K562 (cell line): Measurements from ENCODE around the gene PHACTR3. TPM values are rescaled to one million over a fixed set of nuclear protein-coding genes. Genes with fewer than 3 reads are reported as not detected.

Experiments used
- ATAC-seq: fragments of 200-7000 bp; cut with Tn5 transposase; 3 replicates; pipeline ENCODE4 v1.9.1; 2020; ENCODE audit warnings: moderate library complexity
- BruUV-seq: library from RNA; stranded (reverse); fragments of 400-500 nt; replicated peaks from 2 replicates; lab custom pipeline; 2021; lab: Mats Ljungman, UMichigan
- CTCF ChIA-PET: fragments of 300-600 bp; formaldehyde crosslinking; extraction: SDS; loops from one replicate; lab custom pipeline; 2021; ENCODE audit warnings: low intra/inter-chr PET ratio; lab: Yijun Ruan, JAX
- POLR2A ChIA-PET: fragments of 300-600, 350-650 bp; sonication (Branson Sonifier 250); formaldehyde crosslinking; extraction: SDS; loops from one replicate; lab custom pipeline; 2021; ENCODE audit warnings: antibody characterized with exemption, inconsistent platforms; lab: Yijun Ruan, JAX
- DNase-seq, 4 experiments: peaks; one replicate each; pipeline versions ENCODE4 v3.0.0 to v3.0.0-alpha.2; 2011 to 2018; ENCODE audit warnings: low spot score in 3 of 4, mixed read lengths in 3 of 4; ENCODE audit errors: extremely low read depth in 1 of 4
- FAIRE-seq: peaks from 2 replicates; lab custom pipeline; 2011; peaks lifted over from hg19 to GRCh38; lab: Jason Lieb, UNC
- H2AFZ ChIP-seq: 2 replicates; pipeline ENCODE4 v1.6.0; 2011; ENCODE audit warnings: low read depth, low read length, control low read depth, inconsistent platforms
- H3K27ac ChIP-seq: fragments of 200-600 bp; 3 replicates; pipeline ENCODE4 v1.8.0; 2011; ENCODE audit warnings: low read depth, mild to moderate bottlenecking, control low read depth, inconsistent platforms, low read length, moderate library complexity, mixed read lengths; ENCODE audit errors: extremely low read depth
- H3K27me3 ChIP-seq, 2 experiments: fragments of 300-600 bp in 1 of 2; 2 replicates in 1 of 2; 3 replicates in 1 of 2; pipeline versions ENCODE4 v1.6.0 to v1.8.0; 2011; ENCODE audit warnings: inconsistent platforms in 2 of 2, low read length in 2 of 2, mild to moderate bottlenecking in 1 of 2, mixed read lengths in 1 of 2, moderate library complexity in 1 of 2; ENCODE audit not compliant: control insufficient read depth in 2 of 2, insufficient read depth in 2 of 2
- H3K36me3 ChIP-seq: fragments of 300-600 bp; 3 replicates; pipeline ENCODE4 v1.8.0; 2011; ENCODE audit warnings: mild to moderate bottlenecking, low read length, inconsistent platforms; ENCODE audit not compliant: control insufficient read depth, insufficient read depth
- H3K4me1 ChIP-seq, 2 experiments: fragments of 200-600 bp in 1 of 2; replicated peaks in 1 of 2; 2 replicates in 1 of 2; 3 replicates in 1 of 2; pipeline versions ENCODE4 v1.5.1 to v1.8.0; 2011; ENCODE audit warnings: inconsistent platforms in 2 of 2, low read length in 2 of 2, mild to moderate bottlenecking in 1 of 2, mixed read lengths in 1 of 2, moderate library complexity in 1 of 2; ENCODE audit not compliant: control insufficient read depth in 2 of 2, insufficient read depth in 2 of 2
- H3K4me2 ChIP-seq: 2 replicates; pipeline ENCODE4 v1.6.1; 2011; ENCODE audit warnings: low read length, control low read depth, inconsistent platforms, mixed read lengths; ENCODE audit not compliant: insufficient read depth
- H3K4me3 ChIP-seq: fragments of 200-600 bp; sonication (generic), shearing (Covaris generic); 2 replicates; pipeline ENCODE4 v1.5.1; 2016; ENCODE audit warnings: control low read depth, inconsistent platforms
- H3K79me2 ChIP-seq: fragments of 200-600 bp; 3 replicates; pipeline ENCODE4 v1.8.0; 2011; ENCODE audit warnings: low read length, inconsistent platforms; ENCODE audit not compliant: control insufficient read depth, insufficient read depth
- H3K9ac ChIP-seq, 2 experiments: 2 replicates each; pipeline versions ENCODE4 v1.6.0 to v1.6.1; 2011; ENCODE audit warnings: low read depth in 2 of 2, low read length in 2 of 2, control low read depth in 1 of 2, inconsistent platforms in 1 of 2, mild to moderate bottlenecking in 1 of 2, mixed read lengths in 1 of 2; ENCODE audit not compliant: insufficient read depth in 1 of 2
- H3K9me1 ChIP-seq: one replicate; pipeline ENCODE4 v1.6.0; 2011; ENCODE audit warnings: inconsistent platforms, mild to moderate bottlenecking, low read length, moderate library complexity; ENCODE audit not compliant: control insufficient read depth, insufficient read depth
- H3K9me3 ChIP-seq: replicated peaks from 2 replicates; pipeline ENCODE4 v1.5.1; 2011; ENCODE audit warnings: low read depth, low read length, inconsistent platforms; ENCODE audit not compliant: control insufficient read depth, insufficient read depth
- H4K20me1 ChIP-seq: replicated peaks from 2 replicates; pipeline ENCODE4 v1.6.1; 2011; ENCODE audit warnings: low read length, inconsistent platforms, mixed read lengths; ENCODE audit not compliant: control insufficient read depth, insufficient read depth
- ILF3 ChIP-seq: fragments of 450-650 bp; IDR thresholded peaks from 2 replicates; pipeline ENCODE4 v1.6.1; 2018; ENCODE audit warnings: antibody characterized with exemption, mild to moderate bottlenecking, moderate library complexity, borderline replicate concordance
- JUNB ChIP-seq: fragments of 450-650 bp; formaldehyde crosslinking; conservative IDR thresholded peaks from 2 replicates; pipeline ENCODE4 v1.4.0; 2020; ENCODE audit warnings: mild to moderate bottlenecking
- MXI1 ChIP-seq: IDR thresholded peaks from 2 replicates; pipeline ENCODE4 v1.6.1; 2011; ENCODE audit warnings: low read depth, mild to moderate bottlenecking, improper control_type of control experiment, low read length
- NCOR1 ChIP-seq: fragments of 450-650 bp; IDR thresholded peaks from 2 replicates; pipeline ENCODE4 v1.6.1; 2016; ENCODE audit warnings: mild to moderate bottlenecking, moderate library complexity
- NONO ChIP-seq, 2 experiments: fragments of 200-400 bp in 1 of 2; fragments of 450-650 bp in 1 of 2; formaldehyde crosslinking in 1 of 2; IDR thresholded peaks; 2 replicates each; pipeline ENCODE4 v1.6.1; 2017; ENCODE audit warnings: low read depth in 2 of 2, mild to moderate bottlenecking in 2 of 2, moderate library complexity in 2 of 2, low read length in 1 of 2
- NR4A1 ChIP-seq, 2 experiments: fragments of 250-450 bp in 1 of 2; fragments of 450-650 bp in 1 of 2; sonication (Bioruptor Pico) in 1 of 2; IDR thresholded peaks; 2 replicates each; pipeline versions ENCODE4 v1.4.0 to v1.6.1; 2016 to 2020; ENCODE audit warnings: mild to moderate bottlenecking in 2 of 2, missing compliant biosample characterization in 1 of 2, missing genetic modification characterization in 1 of 2, moderate library complexity in 1 of 2
- POLR3A ChIP-seq: IDR thresholded peaks from 2 replicates; pipeline ENCODE4 v1.6.1; 2011; ENCODE audit warnings: borderline replicate concordance, mild to moderate bottlenecking, moderate library complexity; ENCODE audit not compliant: insufficient read length, insufficient read depth; ENCODE audit errors: extremely low read depth
- RBM15 ChIP-seq: fragments of 200-400 bp; formaldehyde crosslinking; IDR thresholded peaks from 2 replicates; pipeline ENCODE4 v1.6.1; 2018; ENCODE audit warnings: mild to moderate bottlenecking, low read length, moderate library complexity; ENCODE audit not compliant: insufficient read depth
- RFX5 ChIP-seq: IDR thresholded peaks from 2 replicates; pipeline ENCODE4 v1.6.1; 2011; ENCODE audit warnings: low read depth, mild to moderate bottlenecking, improper control_type of control experiment, low read length
- STAG1 ChIP-seq: sonication (generic); formaldehyde crosslinking; IDR thresholded peaks from 2 replicates; pipeline ENCODE4 v1.5.0; 2020; ENCODE audit warnings: missing genetic modification reagents, borderline replicate concordance
- TARDBP ChIP-seq: fragments of 450-650 bp; IDR thresholded peaks from 2 replicates; pipeline ENCODE4 v1.6.1; 2016
- TEAD2 ChIP-seq: fragments of 450-650 bp; IDR thresholded peaks from 2 replicates; pipeline ENCODE4 v1.6.1; 2016; ENCODE audit warnings: missing genetic modification characterization, control low read depth, missing compliant biosample characterization
- ZNF124 ChIP-seq: sonication (generic); formaldehyde crosslinking; IDR thresholded peaks from 2 replicates; pipeline ENCODE4 v1.8.1; 2022; ENCODE audit warnings: missing genetic modification reagents
- WGBS: fragments of 100-300 bp; shearing (Covaris generic); methylation state at CpG from one replicate; pipeline ENCODE4 v1.1.6; 2016; ENCODE audit warnings: low coverage, mixed read lengths; ENCODE audit not compliant: insufficient coverage; ENCODE audit errors: missing lambda C conversion rate; 5-methylcytosine and 5-hydroxymethylcytosine counted together
- in situ Hi-C: fragments of 300-500 bp; cut with MboI; formaldehyde crosslinking; loops from 4 replicates; pipeline ENCODE4 v1.15.0; 2018; ENCODE audit warnings: inconsistent platforms, mixed read lengths
- intact Hi-C: fragments of 100-400 bp; cut with micrococcal nuclease; formaldehyde crosslinking; loops from 2 replicates; pipeline ENCODE4 v1.14.2; 2022
- polyA plus RNA-seq, 8 experiments: library from polyadenylated mRNA; depleted of rRNA in 4 of 8; stranded (reverse) in 5 of 8; unstranded in 3 of 8; fragments of >200 nt; fragmentation: Nextera tagmentation in 2 of 8; fragmentation: Illumina TruSeq in 1 of 8; extraction: Ambion mirVana in 2 of 8; extraction: Trizol in 1 of 8; gene quantifications; 2 replicates each; pipeline versions ENCODE4 v1.2.1 to v1.2.3, GENCODE V29; 2011 to 2014; ENCODE audit warnings: inconsistent platforms in 1 of 8, missing spikeins in 1 of 8
- total RNA-seq, 7 experiments: library from RNA; depleted of rRNA in 6 of 7; stranded (reverse); fragments of >200 nt in 6 of 7; fragmentation: Illumina TruSeq in 2 of 7; extraction: Trizol in 2 of 7; gene quantifications; 2 replicates each; pipeline versions ENCODE4 v1.2.1 to v1.2.3, GENCODE V29; 2011 to 2021; ENCODE audit warnings: low replicate concordance in 1 of 7
- TF ChIP-seq, protein P1 (sequence below): fragments of 450-650 bp; formaldehyde crosslinking; IDR thresholded peaks from 2 replicates; pipeline ENCODE4 v1.4.0; 2020; ENCODE audit warnings: mild to moderate bottlenecking, moderate library complexity
- TF ChIP-seq, protein P2 (sequence below): sonication (generic); formaldehyde crosslinking; IDR thresholded peaks from 2 replicates; pipeline ENCODE4 v1.8.0; 2022; ENCODE audit warnings: mild to moderate bottlenecking, missing genetic modification reagents, borderline replicate concordance
- TF ChIP-seq, protein P3 (sequence below), 3 experiments: fragments of 200-800 bp in 1 of 3; fragments of 250-450 bp in 1 of 3; fragments of 450-650 bp in 1 of 3; sonication (Bioruptor Pico) in 1 of 3; sonication (Bioruptor generic) in 1 of 3; formaldehyde crosslinking in 1 of 3; IDR thresholded peaks; 2 replicates each; pipeline versions ENCODE4 v1.6.1 to v1.8.0; 2016 to 2022; ENCODE audit warnings: mild to moderate bottlenecking in 2 of 3, missing genetic modification characterization in 2 of 3, missing compliant biosample characterization in 1 of 3, moderate library complexity in 1 of 3

The PHACTR3 gene
- total and polyA plus RNA-seq, 9 of the 15 experiments (the other 6 are each of a cell fraction or from before 2014, with no cell fraction given) = not detected

DNA sequence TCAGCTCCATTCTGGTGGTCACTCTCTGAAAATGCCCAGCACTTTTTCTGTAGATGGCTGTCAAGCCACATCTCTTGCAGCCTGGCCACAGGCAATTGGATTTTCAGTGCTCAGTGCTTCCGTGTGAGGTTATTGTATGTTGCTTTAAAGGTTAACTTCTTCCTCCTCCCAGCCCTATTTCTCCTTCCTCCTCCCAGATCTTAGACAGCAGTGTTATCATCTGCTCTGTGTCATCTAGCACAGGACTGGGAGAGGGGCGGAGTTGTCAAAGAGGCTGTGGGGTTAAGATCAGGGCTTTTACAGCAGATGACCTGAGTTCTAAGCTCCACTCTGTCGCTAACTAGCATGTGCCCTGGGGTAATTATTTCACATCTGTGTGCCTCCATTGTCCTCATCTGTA lies 129.0 kb downstream of the PHACTR3 start:
- H3K79me2 ChIP-seq = no peaks in the 10 kb centered on the region
- H3K9me1 ChIP-seq = no peaks in the 10 kb centered on the region
- no peak for FAIRE-seq
- H3K27ac ChIP-seq = no peak overlapping the region
- in situ Hi-C loops = no loop called here
- no peaks in the 10 kb centered on the region for H3K9me3 ChIP-seq
- intact Hi-C loops = no loop called here
- no peak overlapping the region for H3K9ac ChIP-seq
- 0% methylated on average over 3 of the region's 3 CpGs for WGBS
- H2AFZ ChIP-seq = no peak overlapping the region
- POLR2A ChIA-PET = no interaction called here
- no peaks in the 10 kb centered on the region for H3K4me1 ChIP-seq
- no peak overlapping the region for H3K4me2 ChIP-seq
- CTCF ChIA-PET = no interaction called here
- H3K4me3 ChIP-seq = no peak overlapping the region
- H3K36me3 ChIP-seq = no peaks in the 10 kb centered on the region
- no TSS peak for BruUV-seq
- DNase-seq = no peak
- H4K20me1 ChIP-seq = no peaks in the 10 kb centered on the region
- H3K27me3 ChIP-seq = peaks cover 0 to 8% of the 10 kb centered on the region in 2 experiments; a peak in 2 of 5 replicates
- no peak for ATAC-seq
- TF ChIP-seq NCOR1 = no peak
- no peak for TF ChIP-seq RBM15
- no peak for TF ChIP-seq TEAD2 (tag)
- TF ChIP-seq, protein P1, sequence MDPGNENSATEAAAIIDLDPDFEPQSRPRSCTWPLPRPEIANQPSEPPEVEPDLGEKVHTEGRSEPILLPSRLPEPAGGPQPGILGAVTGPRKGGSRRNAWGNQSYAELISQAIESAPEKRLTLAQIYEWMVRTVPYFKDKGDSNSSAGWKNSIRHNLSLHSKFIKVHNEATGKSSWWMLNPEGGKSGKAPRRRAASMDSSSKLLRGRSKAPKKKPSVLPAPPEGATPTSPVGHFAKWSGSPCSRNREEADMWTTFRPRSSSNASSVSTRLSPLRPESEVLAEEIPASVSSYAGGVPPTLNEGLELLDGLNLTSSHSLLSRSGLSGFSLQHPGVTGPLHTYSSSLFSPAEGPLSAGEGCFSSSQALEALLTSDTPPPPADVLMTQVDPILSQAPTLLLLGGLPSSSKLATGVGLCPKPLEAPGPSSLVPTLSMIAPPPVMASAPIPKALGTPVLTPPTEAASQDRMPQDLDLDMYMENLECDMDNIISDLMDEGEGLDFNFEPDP (CRISPR knock-in tag) = no peak
- TF ChIP-seq, protein P2, sequence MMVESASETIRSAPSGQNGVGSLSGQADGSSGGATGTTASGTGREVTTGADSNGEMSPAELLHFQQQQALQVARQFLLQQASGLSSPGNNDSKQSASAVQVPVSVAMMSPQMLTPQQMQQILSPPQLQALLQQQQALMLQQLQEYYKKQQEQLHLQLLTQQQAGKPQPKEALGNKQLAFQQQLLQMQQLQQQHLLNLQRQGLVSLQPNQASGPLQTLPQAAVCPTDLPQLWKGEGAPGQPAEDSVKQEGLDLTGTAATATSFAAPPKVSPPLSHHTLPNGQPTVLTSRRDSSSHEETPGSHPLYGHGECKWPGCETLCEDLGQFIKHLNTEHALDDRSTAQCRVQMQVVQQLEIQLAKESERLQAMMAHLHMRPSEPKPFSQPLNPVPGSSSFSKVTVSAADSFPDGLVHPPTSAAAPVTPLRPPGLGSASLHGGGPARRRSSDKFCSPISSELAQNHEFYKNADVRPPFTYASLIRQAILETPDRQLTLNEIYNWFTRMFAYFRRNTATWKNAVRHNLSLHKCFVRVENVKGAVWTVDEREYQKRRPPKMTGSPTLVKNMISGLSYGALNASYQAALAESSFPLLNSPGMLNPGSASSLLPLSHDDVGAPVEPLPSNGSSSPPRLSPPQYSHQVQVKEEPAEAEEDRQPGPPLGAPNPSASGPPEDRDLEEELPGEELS = no peak
- no peak for TF ChIP-seq JUNB (CRISPR knock-in tag)
- TF ChIP-seq, protein P3, sequence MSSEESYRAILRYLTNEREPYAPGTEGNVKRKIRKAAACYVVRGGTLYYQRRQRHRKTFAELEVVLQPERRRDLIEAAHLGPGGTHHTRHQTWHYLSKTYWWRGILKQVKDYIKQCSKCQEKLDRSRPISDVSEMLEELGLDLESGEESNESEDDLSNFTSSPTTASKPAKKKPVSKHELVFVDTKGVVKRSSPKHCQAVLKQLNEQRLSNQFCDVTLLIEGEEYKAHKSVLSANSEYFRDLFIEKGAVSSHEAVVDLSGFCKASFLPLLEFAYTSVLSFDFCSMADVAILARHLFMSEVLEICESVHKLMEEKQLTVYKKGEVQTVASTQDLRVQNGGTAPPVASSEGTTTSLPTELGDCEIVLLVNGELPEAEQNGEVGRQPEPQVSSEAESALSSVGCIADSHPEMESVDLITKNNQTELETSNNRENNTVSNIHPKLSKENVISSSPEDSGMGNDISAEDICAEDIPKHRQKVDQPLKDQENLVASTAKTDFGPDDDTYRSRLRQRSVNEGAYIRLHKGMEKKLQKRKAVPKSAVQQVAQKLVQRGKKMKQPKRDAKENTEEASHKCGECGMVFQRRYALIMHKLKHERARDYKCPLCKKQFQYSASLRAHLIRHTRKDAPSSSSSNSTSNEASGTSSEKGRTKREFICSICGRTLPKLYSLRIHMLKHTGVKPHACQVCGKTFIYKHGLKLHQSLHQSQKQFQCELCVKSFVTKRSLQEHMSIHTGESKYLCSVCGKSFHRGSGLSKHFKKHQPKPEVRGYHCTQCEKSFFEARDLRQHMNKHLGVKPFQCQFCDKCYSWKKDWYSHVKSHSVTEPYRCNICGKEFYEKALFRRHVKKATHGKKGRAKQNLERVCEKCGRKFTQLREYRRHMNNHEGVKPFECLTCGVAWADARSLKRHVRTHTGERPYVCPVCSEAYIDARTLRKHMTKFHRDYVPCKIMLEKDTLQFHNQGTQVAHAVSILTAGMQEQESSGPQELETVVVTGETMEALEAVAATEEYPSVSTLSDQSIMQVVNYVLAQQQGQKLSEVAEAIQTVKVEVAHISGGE (CRISPR knock-in tag; IDR thresholded peaks at IDR 0.05) = no peak
- TF ChIP-seq POLR3A = no peak
- no peak for TF ChIP-seq ZNF124
- TF ChIP-seq NONO (IDR thresholded peaks at IDR 0.05; ENCODE audit: low read depth in 2 of 2, low read length in 1 of 2) = no peak
- TF ChIP-seq STAG1 (CRISPR knock-in tag) = no peak
- no peak for TF ChIP-seq TARDBP
- TF ChIP-seq MXI1 = no peak
- no peak for TF ChIP-seq NR4A1 (CRISPR knock-in tag; IDR thresholded peaks at IDR 0.05)
- TF ChIP-seq NR4A1 (tag; IDR thresholded peaks at IDR 0.05) = no peak
- TF ChIP-seq RFX5 = no peak
- no peak for TF ChIP-seq ILF3
